HG03025 (cell line): Measurements from ENCODE around the gene ARHGAP31.
"Not testable (repeated sequence)": the region's sequence is repeated elsewhere in the genome, so short reads cannot be mapped to it uniquely, and the experiment has no call there.

Source experiments
- ATAC-seq: cut with Tn5 transposase; IDR thresholded peaks from one replicate; pipeline ENCODE4 v1.9.1; 2021; ENCODE audit warnings: mild to moderate bottlenecking, moderate library complexity; ENCODE audit not compliant: unreplicated experiment, low FRiP score

Gene ARHGAP31

GRCh38 chr3:119318876-119319275, 24.7 kb downstream of the ARHGAP31 start:
- no peak for ATAC-seq

DNA sequence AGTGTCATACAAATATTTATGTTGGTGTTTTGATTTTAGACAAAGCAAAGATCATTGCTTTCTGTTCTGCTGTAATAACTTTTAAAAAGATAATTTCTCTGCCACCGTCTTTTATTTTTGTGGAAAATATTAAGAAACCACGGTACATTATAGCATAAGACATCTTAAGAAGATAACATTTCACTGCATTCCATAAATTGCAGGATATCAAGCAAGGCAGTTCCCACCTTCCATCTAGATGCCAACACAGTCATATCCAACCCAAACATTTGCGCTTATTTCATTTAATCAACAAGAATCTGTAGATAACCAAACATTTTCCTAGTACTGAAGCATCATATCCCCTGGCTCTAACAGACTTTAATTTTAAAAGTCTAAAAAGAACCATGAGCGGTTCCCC, 25.1 kb downstream of the ARHGAP31 start:
- no peak for ATAC-seq

- not testable (repeated sequence) for ATAC-seq
Measured at GRCh38 chr3:119320785-119321184, 26.6 kb downstream of the ARHGAP31 start.

GRCh38 chr3:119322021-119322834, 28.0 kb downstream of the ARHGAP31 start:
- ATAC-seq: peak; percentile 31

GRCh38 chr3:119322835-119323722, 28.9 kb downstream of the ARHGAP31 start:
- peak; percentile 84 for ATAC-seq

DNA sequence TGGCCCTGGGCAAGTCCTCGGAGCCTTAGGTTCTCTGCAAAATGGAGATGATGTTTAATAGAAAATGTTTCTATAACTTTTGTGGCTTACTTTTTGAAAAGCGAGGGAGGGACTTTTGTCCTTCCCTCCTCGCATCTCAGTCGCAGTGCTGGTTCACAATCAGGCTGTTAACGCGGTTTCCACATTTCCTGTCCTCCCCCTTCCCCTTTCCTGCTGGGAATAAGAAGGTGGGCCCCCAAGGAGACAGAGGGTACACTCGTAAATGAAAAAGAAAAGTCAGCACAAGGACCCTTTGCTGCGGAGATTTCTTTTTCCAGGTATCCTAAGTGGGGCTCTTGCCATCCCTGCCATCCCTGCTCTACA, 29.5 kb downstream of the ARHGAP31 start:
- no peak for ATAC-seq

DNA sequence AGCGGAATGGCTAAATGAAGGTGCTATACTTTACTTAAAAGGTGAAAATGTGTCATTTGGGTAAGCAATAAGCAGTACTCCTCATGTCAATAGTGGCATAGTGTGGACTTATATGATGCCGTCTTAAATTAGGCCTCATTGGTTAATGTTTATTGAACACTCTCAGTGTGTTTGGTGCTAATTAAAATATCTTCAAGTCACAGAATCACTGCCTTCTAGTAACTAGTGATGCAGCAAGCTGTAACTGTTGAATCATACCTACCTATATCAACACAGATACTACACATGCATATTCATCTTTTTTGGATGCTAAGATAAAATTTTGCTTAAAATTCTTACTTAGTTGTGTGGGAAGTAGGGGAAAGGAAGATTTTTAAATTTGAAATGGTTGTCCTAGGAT, 30.7 kb downstream of the ARHGAP31 start:
- no peak for ATAC-seq

DNA sequence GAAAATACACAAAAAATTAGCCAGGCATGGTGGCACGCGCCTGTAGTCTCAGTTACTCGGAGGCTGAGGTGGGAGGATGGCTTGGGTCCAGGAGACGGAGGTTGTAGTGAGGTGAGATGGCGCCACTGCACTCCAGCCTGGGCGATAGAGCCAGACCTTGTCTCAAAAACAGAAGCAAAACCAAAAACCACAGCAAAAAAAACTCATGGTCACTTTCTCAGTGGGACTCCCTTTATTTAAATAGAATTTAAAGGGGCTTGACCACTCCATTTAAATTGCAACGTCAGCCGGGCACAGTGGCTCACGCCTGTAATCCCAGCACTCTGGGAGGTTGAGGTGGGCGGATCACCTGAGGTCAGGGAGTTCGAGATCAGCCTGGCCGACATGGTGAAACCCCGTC, 32.8 kb downstream of the ARHGAP31 start:
- ATAC-seq: no peak

DNA sequence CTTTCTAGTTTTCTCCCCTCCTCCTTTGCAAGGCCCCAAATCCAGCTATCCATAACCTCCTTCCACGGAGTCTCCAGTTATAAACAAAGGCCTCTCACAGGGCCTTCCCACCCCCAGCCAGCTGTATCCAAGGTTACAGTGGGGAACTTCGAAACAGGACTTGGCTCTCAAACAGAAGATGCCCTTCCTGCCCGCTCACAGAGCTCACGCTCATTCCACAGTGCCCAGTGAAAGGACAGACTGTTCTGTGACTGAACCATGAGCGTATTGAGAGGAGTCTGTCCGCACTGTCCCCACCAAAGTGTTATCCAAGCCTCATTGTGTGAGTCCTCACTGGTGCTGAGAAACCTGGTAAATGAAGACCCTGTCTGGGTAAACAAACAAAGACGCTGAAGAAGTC, 35.4 kb downstream of the ARHGAP31 start:
- no peak for ATAC-seq

DNA sequence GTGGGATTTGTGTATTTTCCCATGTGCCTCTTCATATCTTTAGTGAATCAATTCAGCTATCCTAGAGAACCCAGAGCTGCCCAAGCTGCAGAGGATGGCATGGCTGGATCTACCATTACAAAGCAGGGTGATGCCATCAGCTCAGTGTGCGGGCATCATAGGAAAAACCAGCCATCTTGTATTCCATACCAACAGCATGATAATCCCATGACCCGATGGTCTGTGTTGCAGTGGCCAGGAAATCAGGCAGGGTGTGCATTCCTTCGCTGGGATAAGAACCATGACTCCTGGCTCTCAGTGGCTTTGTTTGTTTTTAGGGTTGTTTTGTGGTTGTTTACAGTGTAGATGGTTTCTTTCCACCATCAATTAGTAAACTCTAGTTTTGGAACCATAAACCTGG, 36.0 kb downstream of the ARHGAP31 start:
- no peak for ATAC-seq

DNA sequence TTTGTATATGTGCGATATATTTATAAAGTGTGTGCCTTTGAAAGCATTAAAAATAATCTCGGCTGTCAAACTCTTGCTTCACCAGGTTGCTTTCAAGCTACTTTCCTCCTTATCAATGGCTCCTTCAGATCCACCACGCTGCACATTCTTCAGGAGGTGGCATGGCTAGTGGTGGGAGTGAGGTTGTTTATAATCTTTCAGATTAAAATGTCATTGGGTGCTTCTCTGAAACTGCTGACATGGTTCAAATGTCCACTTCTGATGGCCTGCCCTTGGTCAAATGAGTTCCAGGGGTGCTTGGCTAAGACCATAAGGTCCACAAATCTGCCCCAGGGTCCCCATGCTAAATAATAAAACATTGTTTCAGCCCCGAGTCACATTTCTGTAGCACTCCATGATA, 36.7 kb downstream of the ARHGAP31 start:
- no peak for ATAC-seq

DNA sequence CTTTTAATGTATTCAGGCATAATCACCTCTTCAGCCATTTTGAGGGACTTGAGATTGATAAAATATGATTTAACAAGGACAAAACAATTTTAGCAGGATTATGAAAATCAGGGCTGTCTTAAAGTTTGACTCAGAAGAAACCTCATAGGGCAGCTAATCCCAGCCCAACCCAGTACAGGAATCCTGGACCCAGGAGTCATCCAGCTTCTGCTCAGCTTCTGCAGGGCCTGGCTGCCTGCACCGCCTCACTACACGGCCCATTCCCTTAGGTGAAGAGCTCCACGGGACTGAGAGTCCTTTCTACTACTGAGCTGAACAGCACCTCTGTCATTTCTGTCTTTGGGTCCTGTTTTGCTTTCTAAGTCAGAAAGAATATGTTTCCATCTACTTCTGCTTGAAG, 37.5 kb downstream of the ARHGAP31 start:
- ATAC-seq: no peak

- ATAC-seq: no peak
Measured at GRCh38 chr3:119333773-119334509, 39.8 kb downstream of the ARHGAP31 start.

DNA sequence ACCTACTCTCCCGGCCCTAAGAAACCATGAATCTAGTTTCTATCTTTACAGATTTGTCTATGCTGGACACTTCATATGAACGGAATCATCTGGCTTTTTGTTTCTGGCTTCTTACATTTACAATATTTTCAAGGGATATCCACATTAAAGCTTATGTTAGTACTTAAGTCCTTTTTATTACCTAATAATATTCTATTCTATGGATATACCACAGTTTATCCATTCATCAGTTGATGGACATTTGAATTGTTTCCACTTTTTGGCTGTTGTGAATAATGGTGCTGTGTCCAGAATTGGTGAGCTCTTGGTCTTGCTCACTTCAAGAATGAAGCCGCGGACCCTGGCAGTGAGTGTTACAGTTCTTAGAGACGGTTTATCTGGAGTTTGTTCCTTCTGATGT, 42.6 kb downstream of the ARHGAP31 start:
- no peak for ATAC-seq

DNA sequence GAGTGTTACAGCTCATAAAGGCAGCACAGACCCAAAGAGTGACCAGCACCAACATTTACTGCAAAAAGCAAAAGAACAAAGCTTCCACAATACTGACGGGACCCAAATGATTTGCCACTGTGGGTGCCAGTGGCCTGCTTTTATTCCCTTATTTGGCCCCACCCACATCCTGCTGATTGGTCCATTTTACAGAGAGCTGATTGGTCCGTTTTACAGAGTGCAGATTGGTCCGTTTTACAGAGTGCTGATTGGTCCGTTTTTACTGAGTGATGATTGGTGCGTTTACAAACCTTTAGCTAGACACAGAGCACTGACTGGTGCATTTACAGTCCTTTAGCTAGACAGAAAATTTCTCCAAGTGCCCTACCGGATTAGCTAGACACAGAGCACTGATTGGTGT, 43.2 kb downstream of the ARHGAP31 start:
- not testable (repeated sequence) for ATAC-seq

GRCh38 chr3:119338754-119339153, 44.6 kb downstream of the ARHGAP31 start:
- no peak for ATAC-seq

GRCh38 chr3:119340014-119340413, 45.8 kb downstream of the ARHGAP31 start:
- no peak for ATAC-seq

GRCh38 chr3:119340446-119340845, 46.3 kb downstream of the ARHGAP31 start:
- ATAC-seq: no peak

- no peak for ATAC-seq
Measured at GRCh38 chr3:119342176-119342575, 48.0 kb downstream of the ARHGAP31 start.

GRCh38 chr3:119343719-119344118, 49.5 kb downstream of the ARHGAP31 start:
- peak; percentile 71 for ATAC-seq

- no peak for ATAC-seq
Measured at GRCh38 chr3:119346076-119346496, 51.9 kb downstream of the ARHGAP31 start.
